Measurements from ENCODE around the gene FGF2. TPM values are rescaled to one million over a fixed set of nuclear protein-coding genes. Genes with fewer than 3 reads are reported as not detected.

FGF2 gene
- polyA plus RNA-seq, 1 of the 3 experiments (the other 2 are of a cell fraction) = 11.1 TPM

DNA sequence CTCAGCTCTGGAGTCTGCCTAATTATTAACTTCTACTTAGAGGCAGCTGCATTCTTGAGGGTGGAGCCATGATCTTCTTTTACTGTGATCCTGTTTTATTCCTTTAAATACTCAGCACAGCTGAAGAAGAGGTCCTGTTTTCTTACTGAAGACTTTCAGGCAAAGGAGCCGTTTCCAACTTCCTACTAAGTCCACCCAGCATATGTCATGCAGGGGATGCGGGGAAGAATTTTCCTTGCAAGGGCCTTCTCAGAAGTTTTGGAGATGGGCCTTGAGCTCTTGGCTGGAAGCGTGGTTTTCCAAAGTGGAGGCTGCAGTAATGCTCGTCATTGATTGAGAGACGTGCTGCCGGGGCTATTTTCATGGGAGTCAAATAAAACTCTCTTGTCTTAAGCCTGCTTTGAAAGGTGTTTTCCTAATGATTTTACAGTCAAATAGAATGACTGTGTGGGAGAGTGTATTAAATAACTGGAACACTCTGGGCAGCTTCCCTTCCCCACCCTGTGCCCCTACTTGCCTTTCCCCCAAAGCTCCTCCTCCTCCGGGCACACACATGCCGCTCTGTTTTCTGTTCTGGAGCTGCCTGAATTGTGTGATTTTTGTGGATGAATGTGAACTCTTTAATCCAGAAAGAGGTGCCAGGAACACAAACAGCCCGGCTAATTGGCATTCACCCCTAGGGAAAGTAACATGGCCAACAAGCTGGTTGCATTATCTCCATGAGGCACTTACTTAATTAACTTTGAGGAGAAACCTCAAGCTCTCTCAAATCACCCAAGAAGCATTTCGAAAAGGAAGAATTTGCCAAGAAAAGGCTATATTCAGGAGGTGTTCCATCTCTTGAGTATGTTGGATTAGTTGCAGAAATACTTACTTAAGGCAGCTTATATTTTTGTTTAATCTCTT, 28.1 kb downstream of the FGF2 start:
- POLR2A ChIA-PET = no interaction called here
- Histone ChIP-seq H3K4me3 (ENCODE audit: low read depth in 2 of 2, low read length in 1 of 2) (no peak overlapping the region), H2AFZ (ENCODE audit: low read depth) (no peak overlapping the region), H3K79me2 (ENCODE audit: insufficient read depth) (peaks cover 100% of the 10 kb centered on the region), H3K27me3 (ENCODE audit: insufficient read depth) (no peaks in the 10 kb centered on the region), H3F3A (replicated peaks; ENCODE audit: insufficient read depth) (peaks cover 22% of the 10 kb centered on the region), H3K9me3 (no peaks in the 10 kb centered on the region), H3K27ac (ENCODE audit: low read depth in 2 of 2, low read length in 1 of 2) (no peak overlapping the region), H3K4me1 (ENCODE audit: control insufficient read depth in 1 of 2, insufficient read depth in 2 of 2, low read depth in 1 of 2, low read length in 1 of 2) (peaks cover 4 to 10% of the 10 kb centered on the region in 2 experiments; a peak in 3 of 4 replicates), H3K9me2 (no peaks in the 10 kb centered on the region), H3K9ac (no peak overlapping the region), H4K20me1 (ENCODE audit: insufficient read depth) (peaks cover 81% of the 10 kb centered on the region), H3K36me3 (replicated peaks in 1 of 2; ENCODE audit: control insufficient read depth in 1 of 2, insufficient read depth in 2 of 2, low read length in 1 of 2) (peaks cover 9 to 31% of the 10 kb centered on the region in 2 experiments), H3K4me2 (no peak overlapping the region)
- no peak for DNase-seq
- CTCF ChIA-PET = interaction anchor here (1.1 to 1.6 kb wide), 2 partner anchors 28 to 60 kb away, joined by 3 to 5 read pairs; no protein-coding TSS in a partner anchor
- TF ChIP-seq, protein P1, sequence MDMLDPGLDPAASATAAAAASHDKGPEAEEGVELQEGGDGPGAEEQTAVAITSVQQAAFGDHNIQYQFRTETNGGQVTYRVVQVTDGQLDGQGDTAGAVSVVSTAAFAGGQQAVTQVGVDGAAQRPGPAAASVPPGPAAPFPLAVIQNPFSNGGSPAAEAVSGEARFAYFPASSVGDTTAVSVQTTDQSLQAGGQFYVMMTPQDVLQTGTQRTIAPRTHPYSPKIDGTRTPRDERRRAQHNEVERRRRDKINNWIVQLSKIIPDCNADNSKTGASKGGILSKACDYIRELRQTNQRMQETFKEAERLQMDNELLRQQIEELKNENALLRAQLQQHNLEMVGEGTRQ (IDR thresholded peaks at IDR 0.05; ENCODE audit: borderline replicate concordance, low read depth, low read length) = no peak
- TF ChIP-seq FOSL2 (IDR thresholded peaks at IDR 0.05; ENCODE audit: borderline replicate concordance, low read depth) (no peak), EZH2phosphoT487 (IDR thresholded peaks at IDR 0.05; ENCODE audit: borderline replicate concordance, low read depth) (no peak), GABPA (IDR thresholded peaks at IDR 0.05; ENCODE audit: low read depth) (no peak), EP300 (IDR thresholded peaks at IDR 0.05; ENCODE audit: borderline replicate concordance in 1 of 2, low read depth in 1 of 2, low read length in 1 of 2) (no peak), MEF2A (IDR thresholded peaks at IDR 0.05; ENCODE audit: borderline replicate concordance, low read depth) (no peak), CHD2 (IDR thresholded peaks at IDR 0.05; ENCODE audit: low read length, partially characterized antibody) (no peak), SIN3A (IDR thresholded peaks at IDR 0.05; ENCODE audit: borderline replicate concordance, low read depth, low read length) (no peak), FOXJ3 (CRISPR knock-in tag; IDR thresholded peaks at IDR 0.05) (no peak), JUND (IDR thresholded peaks at IDR 0.05) (no peak), RFX5 (IDR thresholded peaks at IDR 0.05; ENCODE audit: low read length) (no peak), SMC3 (IDR thresholded peaks at IDR 0.05; ENCODE audit: low read depth, low read length) (no peak), POLR2AphosphoS5 (IDR thresholded peaks at IDR 0.05; ENCODE audit: low read depth, low read length) (no peak), TAF1 (IDR thresholded peaks at IDR 0.05; ENCODE audit: borderline replicate concordance, low read depth, low read length) (no peak)
- TF ChIP-seq, protein P2, sequence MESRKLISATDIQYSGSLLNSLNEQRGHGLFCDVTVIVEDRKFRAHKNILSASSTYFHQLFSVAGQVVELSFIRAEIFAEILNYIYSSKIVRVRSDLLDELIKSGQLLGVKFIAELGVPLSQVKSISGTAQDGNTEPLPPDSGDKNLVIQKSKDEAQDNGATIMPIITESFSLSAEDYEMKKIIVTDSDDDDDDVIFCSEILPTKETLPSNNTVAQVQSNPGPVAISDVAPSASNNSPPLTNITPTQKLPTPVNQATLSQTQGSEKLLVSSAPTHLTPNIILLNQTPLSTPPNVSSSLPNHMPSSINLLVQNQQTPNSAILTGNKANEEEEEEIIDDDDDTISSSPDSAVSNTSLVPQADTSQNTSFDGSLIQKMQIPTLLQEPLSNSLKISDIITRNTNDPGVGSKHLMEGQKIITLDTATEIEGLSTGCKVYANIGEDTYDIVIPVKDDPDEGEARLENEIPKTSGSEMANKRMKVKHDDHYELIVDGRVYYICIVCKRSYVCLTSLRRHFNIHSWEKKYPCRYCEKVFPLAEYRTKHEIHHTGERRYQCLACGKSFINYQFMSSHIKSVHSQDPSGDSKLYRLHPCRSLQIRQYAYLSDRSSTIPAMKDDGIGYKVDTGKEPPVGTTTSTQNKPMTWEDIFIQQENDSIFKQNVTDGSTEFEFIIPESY (IDR thresholded peaks at IDR 0.05; ENCODE audit: borderline replicate concordance, low read depth) = no peak
- TF ChIP-seq, protein P3, sequence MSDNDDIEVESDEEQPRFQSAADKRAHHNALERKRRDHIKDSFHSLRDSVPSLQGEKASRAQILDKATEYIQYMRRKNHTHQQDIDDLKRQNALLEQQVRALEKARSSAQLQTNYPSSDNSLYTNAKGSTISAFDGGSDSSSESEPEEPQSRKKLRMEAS (IDR thresholded peaks at IDR 0.05; ENCODE audit: low read depth) = no peak
- TF ChIP-seq, protein P4, sequence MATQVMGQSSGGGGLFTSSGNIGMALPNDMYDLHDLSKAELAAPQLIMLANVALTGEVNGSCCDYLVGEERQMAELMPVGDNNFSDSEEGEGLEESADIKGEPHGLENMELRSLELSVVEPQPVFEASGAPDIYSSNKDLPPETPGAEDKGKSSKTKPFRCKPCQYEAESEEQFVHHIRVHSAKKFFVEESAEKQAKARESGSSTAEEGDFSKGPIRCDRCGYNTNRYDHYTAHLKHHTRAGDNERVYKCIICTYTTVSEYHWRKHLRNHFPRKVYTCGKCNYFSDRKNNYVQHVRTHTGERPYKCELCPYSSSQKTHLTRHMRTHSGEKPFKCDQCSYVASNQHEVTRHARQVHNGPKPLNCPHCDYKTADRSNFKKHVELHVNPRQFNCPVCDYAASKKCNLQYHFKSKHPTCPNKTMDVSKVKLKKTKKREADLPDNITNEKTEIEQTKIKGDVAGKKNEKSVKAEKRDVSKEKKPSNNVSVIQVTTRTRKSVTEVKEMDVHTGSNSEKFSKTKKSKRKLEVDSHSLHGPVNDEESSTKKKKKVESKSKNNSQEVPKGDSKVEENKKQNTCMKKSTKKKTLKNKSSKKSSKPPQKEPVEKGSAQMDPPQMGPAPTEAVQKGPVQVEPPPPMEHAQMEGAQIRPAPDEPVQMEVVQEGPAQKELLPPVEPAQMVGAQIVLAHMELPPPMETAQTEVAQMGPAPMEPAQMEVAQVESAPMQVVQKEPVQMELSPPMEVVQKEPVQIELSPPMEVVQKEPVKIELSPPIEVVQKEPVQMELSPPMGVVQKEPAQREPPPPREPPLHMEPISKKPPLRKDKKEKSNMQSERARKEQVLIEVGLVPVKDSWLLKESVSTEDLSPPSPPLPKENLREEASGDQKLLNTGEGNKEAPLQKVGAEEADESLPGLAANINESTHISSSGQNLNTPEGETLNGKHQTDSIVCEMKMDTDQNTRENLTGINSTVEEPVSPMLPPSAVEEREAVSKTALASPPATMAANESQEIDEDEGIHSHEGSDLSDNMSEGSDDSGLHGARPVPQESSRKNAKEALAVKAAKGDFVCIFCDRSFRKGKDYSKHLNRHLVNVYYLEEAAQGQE (IDR thresholded peaks at IDR 0.05; ENCODE audit: low read depth, low read length) = no peak
- WGBS (ENCODE audit: low lambda C conversion rate) = 87% methylated on average over 10 of the region's 10 CpGs

All from SK-N-SH (cell line).